Colon (tissue), 2 donors: ENCODE results near the gene SLC12A8.

Experiments
- FAIRE-seq: peaks from 2 replicates; lab custom pipeline; 2012; peaks lifted over from hg19 to GRCh38; lab: Jason Lieb, UNC
- donor health status: control.
- donor health status: control.

The SLC12A8 gene

DNA sequence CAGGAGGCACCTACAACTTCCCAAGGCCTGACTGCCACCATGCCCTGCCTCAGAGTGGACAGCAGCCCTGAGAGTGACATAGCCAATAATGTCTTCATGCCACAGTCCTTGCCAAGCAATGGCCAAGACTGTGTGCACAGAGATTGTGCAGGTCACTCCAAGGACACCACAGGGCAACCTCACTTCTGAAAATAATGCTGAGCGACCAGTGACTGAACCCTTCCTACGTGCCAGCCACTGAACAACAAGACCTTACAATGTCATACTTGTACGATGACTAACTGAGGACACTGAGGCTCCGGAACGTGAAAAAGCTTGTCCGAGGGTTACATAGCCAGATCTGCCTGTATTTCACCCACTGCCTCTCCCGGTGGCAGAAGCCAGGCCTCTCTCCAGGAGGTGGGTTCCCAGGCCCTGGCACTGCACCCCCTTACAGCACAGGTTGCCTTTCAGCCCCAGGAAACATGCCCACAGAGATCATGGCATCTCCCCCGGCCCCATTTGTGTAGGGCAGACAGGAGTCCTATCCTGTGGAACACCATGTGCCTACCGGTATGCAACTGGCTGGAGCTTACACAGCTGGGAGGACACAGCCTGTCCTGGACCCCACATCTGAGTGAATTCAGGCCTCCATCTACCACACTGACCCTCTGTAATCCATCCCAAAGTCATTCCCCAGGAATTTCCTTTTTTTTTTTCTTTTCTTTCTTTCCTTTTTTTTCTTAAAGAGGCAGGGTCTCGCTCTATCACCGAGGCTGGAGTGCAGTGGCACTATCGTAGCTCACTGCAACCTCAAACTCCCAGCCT lies 72.3 kb downstream of the SLC12A8 start:
- no peak for FAIRE-seq

DNA sequence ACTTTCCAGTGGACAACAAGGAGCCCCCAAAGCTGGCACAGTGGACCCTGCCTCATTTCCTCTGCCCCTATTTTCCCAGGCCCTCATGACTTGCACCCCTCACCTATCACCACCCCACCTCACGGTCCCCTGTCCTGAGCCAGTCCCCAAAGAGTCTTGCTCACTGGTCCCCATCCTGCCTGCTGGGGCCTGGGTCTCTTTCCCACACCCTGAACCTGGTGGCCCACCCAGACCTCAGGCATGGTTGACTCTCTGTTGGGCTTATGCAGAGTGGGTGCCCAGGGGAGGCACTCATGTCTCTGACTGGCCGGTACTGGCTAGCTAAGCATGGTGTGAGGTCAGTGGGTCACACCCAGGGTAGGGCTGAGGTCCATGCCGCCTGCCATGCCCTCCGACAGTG lies 73.2 kb downstream of the SLC12A8 start:
- FAIRE-seq: no peak

DNA sequence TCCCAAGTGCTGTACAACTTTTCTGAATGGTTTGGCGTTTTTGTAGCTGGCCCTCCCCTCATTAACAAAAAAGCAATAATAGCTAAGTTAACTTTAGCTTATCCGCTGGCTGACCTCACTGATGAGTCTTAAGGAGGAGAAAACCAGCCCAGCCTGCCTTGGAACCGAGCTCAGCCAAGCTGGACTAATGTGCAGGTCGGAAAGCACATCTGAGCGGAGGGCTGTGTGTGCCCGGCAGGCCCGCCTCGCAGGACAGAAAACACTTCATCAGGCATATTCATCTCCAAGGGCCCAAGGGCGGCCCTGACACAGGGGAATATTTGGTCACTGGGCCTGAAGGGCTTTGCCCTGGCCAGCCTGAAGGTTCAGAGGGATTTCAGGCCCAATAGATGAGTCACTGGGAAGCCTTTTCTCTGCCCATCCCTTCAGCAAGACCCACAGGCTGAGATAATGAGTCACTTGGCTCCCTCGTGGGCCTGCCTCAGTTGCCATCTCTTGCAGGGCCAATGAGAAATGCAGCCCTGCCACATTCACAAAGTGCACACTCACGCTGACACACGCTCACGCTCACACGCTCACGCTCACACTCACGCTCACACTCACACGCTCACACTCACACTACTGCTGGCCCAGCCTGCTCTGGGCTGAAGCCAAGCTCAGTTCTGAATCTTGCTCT lies 75.1 kb downstream of the SLC12A8 start:
- FAIRE-seq: no peak

DNA sequence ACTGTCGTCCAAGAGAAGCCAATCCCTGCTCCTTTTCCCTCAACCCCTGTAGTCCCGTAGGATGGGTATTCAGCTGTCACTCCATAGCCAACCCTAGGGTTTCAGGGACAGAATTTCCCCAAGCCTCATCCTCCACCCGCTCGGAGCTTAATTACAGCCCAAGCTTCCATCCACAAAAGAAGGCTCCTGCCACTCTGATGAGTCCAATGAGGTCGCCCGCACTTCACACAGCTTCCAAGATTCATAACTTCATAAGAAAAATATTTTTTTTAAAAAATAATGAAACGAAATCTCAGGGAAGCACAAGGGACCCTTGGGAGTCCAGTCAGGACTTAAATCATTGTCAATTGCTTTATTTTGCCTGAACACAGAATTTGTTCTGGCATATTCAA lies 75.6 kb downstream of the SLC12A8 start:
- FAIRE-seq: no peak

- no peak for FAIRE-seq
Measured at GRCh38 chr3:125136515-125136914, 76.0 kb downstream of the SLC12A8 start.

- no peak for FAIRE-seq
Measured at GRCh38 chr3:125134952-125135351, 77.6 kb downstream of the SLC12A8 start.

- FAIRE-seq: no peak
Measured at GRCh38 chr3:125132815-125133214, 79.7 kb downstream of the SLC12A8 start.

- no peak for FAIRE-seq
Measured at GRCh38 chr3:125129512-125129997, 83.0 kb downstream of the SLC12A8 start.

- FAIRE-seq: no peak
Measured at GRCh38 chr3:125128861-125129501, 83.6 kb downstream of the SLC12A8 start.

- FAIRE-seq: no peak
Measured at GRCh38 chr3:125126323-125126722, 86.2 kb downstream of the SLC12A8 start.

DNA sequence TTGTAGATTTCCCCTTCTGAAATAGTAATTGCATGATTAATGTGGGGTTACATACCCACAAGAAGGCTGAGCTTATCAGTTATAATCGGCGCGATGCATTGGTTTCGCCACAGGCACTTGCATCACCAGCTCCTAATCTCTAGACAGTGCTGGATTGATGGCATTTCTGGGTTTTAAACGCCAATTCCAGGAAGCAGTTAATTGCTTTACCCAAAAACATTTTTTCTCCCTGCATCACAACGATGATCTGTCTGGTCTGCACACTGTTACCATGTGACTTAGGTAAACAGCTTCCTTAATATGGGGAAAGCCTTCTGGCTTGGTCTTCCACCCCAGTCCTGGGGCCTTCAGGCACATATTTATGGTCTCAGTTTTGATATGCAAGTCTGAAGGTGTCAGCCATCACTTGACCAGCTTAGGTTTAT lies 86.7 kb downstream of the SLC12A8 start:
- FAIRE-seq: no peak

DNA sequence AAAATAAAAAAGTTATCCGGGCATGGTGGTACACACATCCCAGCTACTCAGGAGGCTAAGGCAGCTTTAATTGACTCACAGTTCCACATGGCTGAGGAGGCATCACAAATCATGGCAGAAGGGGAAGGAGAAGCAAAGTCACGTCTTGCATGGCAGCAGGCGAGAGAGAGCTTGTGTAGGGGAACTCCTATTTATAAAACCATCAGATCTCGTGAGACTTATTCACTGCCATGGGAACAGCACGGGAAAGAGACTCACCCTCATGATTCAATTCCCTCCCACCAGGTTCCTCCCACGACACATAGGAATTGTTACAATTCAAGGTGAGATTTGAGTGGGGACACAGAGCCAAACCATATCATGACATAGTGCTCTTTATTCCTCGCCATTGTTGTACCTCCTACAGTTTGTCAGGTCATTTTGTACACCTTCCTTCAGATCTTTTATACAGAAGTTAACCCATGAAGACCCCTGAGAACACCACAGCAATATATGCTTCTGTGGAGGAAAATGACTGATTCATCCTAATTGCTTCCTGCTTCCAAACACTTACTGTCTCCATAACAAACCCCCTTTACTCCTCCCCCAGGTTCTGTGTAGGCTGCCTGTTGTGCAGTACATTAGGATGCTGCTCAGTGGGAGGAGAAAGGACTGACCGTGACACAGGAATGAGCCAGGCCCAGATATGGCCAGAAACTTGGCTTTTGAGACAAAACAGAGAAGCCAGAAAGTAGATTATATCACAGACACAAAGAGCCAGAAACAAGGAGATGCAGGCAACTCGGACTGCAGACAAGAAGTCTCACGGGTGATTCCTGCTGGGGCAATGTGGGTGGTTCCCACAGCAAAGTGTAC lies 88.9 kb downstream of the SLC12A8 start:
- FAIRE-seq: no peak

DNA sequence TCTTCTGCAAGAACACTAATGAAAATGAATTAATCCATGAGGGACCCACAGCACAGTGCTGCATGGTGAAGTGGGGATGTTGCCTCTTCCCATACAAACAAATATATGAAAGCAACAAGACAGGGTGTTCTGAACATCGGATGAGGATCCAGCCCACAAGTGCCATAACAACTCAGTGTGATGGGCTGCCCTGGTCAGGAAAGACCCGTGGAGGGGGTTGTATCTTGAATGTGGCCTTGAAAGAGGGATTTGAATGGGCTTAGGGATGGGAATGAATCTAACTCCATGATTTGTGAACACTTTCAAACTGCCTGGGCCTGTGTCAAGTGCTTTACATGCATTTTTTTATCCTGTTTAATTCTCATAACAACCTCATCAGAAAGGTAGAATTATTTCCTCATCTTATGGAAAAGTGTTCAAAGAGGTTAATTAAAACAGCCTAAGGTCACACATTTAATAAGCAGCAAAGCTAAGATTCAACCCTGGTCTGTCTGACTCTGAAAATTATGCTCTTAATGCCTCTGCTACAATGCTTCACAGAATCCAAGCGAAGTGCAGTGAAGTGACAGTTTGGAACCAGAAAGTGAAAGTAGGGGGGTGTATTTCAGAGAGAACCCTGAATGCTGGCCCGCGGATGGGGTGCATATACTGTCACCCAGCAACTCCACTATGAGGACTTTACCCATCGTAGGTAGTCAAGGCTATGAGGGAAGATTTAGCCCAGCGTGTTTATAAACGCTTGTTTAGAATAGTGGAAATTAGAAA lies 91.1 kb downstream of the SLC12A8 start:
- no peak for FAIRE-seq

GRCh38 chr3:125120379-125121122 lies 92.0 kb downstream of the SLC12A8 start:
- no peak for FAIRE-seq

DNA sequence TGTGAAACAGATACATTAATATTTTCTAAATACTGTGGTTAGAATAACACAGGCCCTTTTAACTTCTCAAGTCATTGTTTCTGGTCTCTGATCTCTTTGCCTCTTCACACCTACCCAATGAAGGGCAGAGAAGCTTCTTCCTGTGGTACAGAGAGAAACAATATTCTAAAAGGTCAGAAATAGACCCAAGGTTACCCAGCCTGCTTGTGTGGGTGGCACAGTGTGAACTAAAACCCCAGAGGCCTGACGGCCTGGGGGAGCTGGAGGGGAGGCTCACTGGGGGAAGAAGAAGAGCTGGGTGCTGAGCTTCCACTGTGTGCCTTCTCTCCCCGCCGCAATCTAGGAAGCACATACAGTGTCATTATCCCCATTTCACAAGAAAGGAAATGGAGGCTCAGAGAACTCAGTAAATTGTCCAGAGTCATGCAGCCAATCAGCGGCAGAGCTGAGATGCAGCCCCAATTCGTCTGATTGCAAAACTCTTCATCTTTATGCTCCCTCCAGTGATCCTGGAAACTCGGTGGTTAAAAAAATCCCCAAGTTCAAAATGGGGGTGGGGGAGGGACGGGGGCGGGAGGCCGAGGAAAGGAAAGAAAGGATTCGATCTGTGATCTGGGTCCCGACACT lies 92.7 kb downstream of the SLC12A8 start:
- no peak for FAIRE-seq

- no peak for FAIRE-seq
Measured at GRCh38 chr3:125118600-125118999, 93.9 kb downstream of the SLC12A8 start.

GRCh38 chr3:125117631-125118191 lies 94.8 kb downstream of the SLC12A8 start:
- no peak for FAIRE-seq

GRCh38 chr3:125116311-125117080 lies 96.1 kb downstream of the SLC12A8 start:
- FAIRE-seq: no peak

GRCh38 chr3:125115640-125116039 lies 96.9 kb downstream of the SLC12A8 start:
- no peak for FAIRE-seq
